IMR-90 (cell line): ENCODE results near the gene COTL1.

ENCODE experiments used
- CEBPB ChIP-seq: IDR thresholded peaks from 2 replicates; pipeline ENCODE4 v1.6.1; 2012; ENCODE audit warnings: low read depth, low read length, improper control_type of control experiment
- FOS ChIP-seq: fragments of 150-350 bp; IDR thresholded peaks from 2 replicates; pipeline ENCODE4 v1.6.1; 2016; ENCODE audit warnings: low read depth, low read length
- MAFK ChIP-seq: IDR thresholded peaks from 2 replicates; pipeline ENCODE4 v1.6.1; 2012; ENCODE audit warnings: low read depth, low read length, improper control_type of control experiment
- POLR2A ChIP-seq: IDR thresholded peaks from 2 replicates; pipeline ENCODE4 v1.6.1; 2012; ENCODE audit warnings: mild to moderate bottlenecking, low read depth, low read length
- RAD21 ChIP-seq: IDR thresholded peaks from 2 replicates; pipeline ENCODE4 v1.6.1; 2012; ENCODE audit warnings: low read length, improper control_type of control experiment
- TF ChIP-seq, protein P1 (sequence below): conservative IDR thresholded peaks from 2 replicates; pipeline ENCODE4 v1.5.1; 2012; ENCODE audit warnings: mild to moderate bottlenecking, low read depth, low read length, improper control_type of control experiment
- TF ChIP-seq, protein P2 (sequence below): fragments of 150-350 bp; IDR thresholded peaks from 2 replicates; pipeline ENCODE4 v1.6.1; 2016; ENCODE audit warnings: low read depth, mild to moderate bottlenecking, low read length, moderate library complexity, borderline replicate concordance

- TF ChIP-seq, protein P1, sequence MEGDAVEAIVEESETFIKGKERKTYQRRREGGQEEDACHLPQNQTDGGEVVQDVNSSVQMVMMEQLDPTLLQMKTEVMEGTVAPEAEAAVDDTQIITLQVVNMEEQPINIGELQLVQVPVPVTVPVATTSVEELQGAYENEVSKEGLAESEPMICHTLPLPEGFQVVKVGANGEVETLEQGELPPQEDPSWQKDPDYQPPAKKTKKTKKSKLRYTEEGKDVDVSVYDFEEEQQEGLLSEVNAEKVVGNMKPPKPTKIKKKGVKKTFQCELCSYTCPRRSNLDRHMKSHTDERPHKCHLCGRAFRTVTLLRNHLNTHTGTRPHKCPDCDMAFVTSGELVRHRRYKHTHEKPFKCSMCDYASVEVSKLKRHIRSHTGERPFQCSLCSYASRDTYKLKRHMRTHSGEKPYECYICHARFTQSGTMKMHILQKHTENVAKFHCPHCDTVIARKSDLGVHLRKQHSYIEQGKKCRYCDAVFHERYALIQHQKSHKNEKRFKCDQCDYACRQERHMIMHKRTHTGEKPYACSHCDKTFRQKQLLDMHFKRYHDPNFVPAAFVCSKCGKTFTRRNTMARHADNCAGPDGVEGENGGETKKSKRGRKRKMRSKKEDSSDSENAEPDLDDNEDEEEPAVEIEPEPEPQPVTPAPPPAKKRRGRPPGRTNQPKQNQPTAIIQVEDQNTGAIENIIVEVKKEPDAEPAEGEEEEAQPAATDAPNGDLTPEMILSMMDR: no peak
- TF ChIP-seq, protein P2, sequence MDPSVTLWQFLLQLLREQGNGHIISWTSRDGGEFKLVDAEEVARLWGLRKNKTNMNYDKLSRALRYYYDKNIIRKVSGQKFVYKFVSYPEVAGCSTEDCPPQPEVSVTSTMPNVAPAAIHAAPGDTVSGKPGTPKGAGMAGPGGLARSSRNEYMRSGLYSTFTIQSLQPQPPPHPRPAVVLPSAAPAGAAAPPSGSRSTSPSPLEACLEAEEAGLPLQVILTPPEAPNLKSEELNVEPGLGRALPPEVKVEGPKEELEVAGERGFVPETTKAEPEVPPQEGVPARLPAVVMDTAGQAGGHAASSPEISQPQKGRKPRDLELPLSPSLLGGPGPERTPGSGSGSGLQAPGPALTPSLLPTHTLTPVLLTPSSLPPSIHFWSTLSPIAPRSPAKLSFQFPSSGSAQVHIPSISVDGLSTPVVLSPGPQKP: no peak
- TF ChIP-seq MAFK: no peak
- TF ChIP-seq FOS: 0 out of 2 replicates have a peak, but pooled peaks have one; percentile 14
- TF ChIP-seq POLR2A: no peak
- TF ChIP-seq RAD21: no peak
- TF ChIP-seq CEBPB: 0 out of 2 replicates have a peak, but pooled peaks have one; percentile 3
Observed at GRCh38 chr16:84532291-84532724, 85.6 kb downstream of the COTL1 start.
